HepG2 (cell line): Measurements from ENCODE around the gene MRPL58. TPM values are rescaled to one million over a fixed set of nuclear protein-coding genes. Genes with fewer than 3 reads are reported as not detected.

Source experiments
- CAMTA2 ChIP-seq: sonication (generic); formaldehyde crosslinking; IDR thresholded peaks from 2 replicates; pipeline ENCODE4 v1.4.0; 2020; ENCODE audit warnings: mild to moderate bottlenecking, missing genetic modification reagents, borderline replicate concordance
- CEBPB ChIP-seq: IDR thresholded peaks from 2 replicates; pipeline ENCODE4 v1.6.1; 2011; ENCODE audit warnings: low read depth, low read length, improper control_type of control experiment, borderline replicate concordance
- CENPT ChIP-seq: sonication (generic); formaldehyde crosslinking; IDR thresholded peaks from 2 replicates; pipeline ENCODE4 v1.8.0; 2022; ENCODE audit warnings: low read depth, mild to moderate bottlenecking, moderate library complexity, missing genetic modification reagents
- DMAP1 ChIP-seq: IDR thresholded peaks from 2 replicates; pipeline ENCODE4 v1.6.1; 2016
- FOSL2 ChIP-seq: sonication (generic); formaldehyde crosslinking; IDR thresholded peaks from 2 replicates; pipeline ENCODE4 v1.4.0; 2020; ENCODE audit warnings: missing genetic modification reagents
- FOXJ3 ChIP-seq: sonication (generic); formaldehyde crosslinking; IDR thresholded peaks from 2 replicates; pipeline ENCODE4 v1.4.0; 2020; ENCODE audit warnings: missing genetic modification reagents, mild to moderate bottlenecking, borderline replicate concordance
- KDM4B ChIP-seq: sonication (generic); formaldehyde crosslinking; IDR thresholded peaks from 2 replicates; pipeline ENCODE4 v1.4.0; 2020; ENCODE audit warnings: missing genetic modification reagents
- LCORL ChIP-seq, 2 experiments: fragments of 450-650 bp in 1 of 2; sonication (generic) in 1 of 2; formaldehyde crosslinking in 1 of 2; IDR thresholded peaks; 2 replicates each; pipeline versions ENCODE4 v1.5.0 to v1.6.1; 2017 to 2020; ENCODE audit warnings: antibody characterized with exemption in 1 of 2, missing genetic modification reagents in 1 of 2
- MIER2 ChIP-seq: IDR thresholded peaks from 2 replicates; pipeline ENCODE4 v1.6.1; 2016; ENCODE audit warnings: missing biosample characterization, missing genetic modification reagents
- MTA1 ChIP-seq: sonication (generic); formaldehyde crosslinking; IDR thresholded peaks from 2 replicates; pipeline ENCODE4 v1.4.0; 2020; ENCODE audit warnings: missing genetic modification reagents, mild to moderate bottlenecking, borderline replicate concordance
- MTF2 ChIP-seq: sonication (generic); formaldehyde crosslinking; IDR thresholded peaks from 2 replicates; pipeline ENCODE4 v1.5.0; 2020; ENCODE audit warnings: missing genetic modification reagents, borderline replicate concordance
- NCOA5 ChIP-seq: sonication (generic); formaldehyde crosslinking; IDR thresholded peaks from 2 replicates; pipeline ENCODE4 v1.4.0; 2020; ENCODE audit warnings: missing genetic modification reagents
- NFATC3 ChIP-seq: sonication (generic); formaldehyde crosslinking; IDR thresholded peaks from 2 replicates; pipeline ENCODE4 v1.5.1; 2020; ENCODE audit warnings: mild to moderate bottlenecking, missing genetic modification reagents
- RAD21 ChIP-seq: fragments of 450-650 bp; formaldehyde crosslinking; IDR thresholded peaks from 2 replicates; pipeline ENCODE4 v1.5.0; 2020; ENCODE audit warnings: mild to moderate bottlenecking
- RARG ChIP-seq: sonication (generic); formaldehyde crosslinking; IDR thresholded peaks from 2 replicates; pipeline ENCODE4 v1.4.0; 2020; ENCODE audit warnings: low read depth, mild to moderate bottlenecking, missing genetic modification reagents
- TAF15 ChIP-seq: fragments of 200-400 bp; formaldehyde crosslinking; IDR thresholded peaks from one replicate; pipeline ENCODE4 v1.6.1; 2018; ENCODE audit warnings: mild to moderate bottlenecking, low read depth, low read length; ENCODE audit not compliant: poor library complexity, severe bottlenecking
- ZEB1 ChIP-seq: IDR thresholded peaks from 2 replicates; pipeline ENCODE4 v1.6.1; 2012; ENCODE audit warnings: mild to moderate bottlenecking, low read depth, inconsistent platforms; ENCODE audit not compliant: insufficient replicate concordance
- ZFP41 ChIP-seq: sonication (generic); formaldehyde crosslinking; IDR thresholded peaks from 2 replicates; pipeline ENCODE4 v1.4.0; 2020; ENCODE audit warnings: mild to moderate bottlenecking, missing genetic modification reagents, borderline replicate concordance
- ZKSCAN8 ChIP-seq: IDR thresholded peaks from 2 replicates; pipeline ENCODE4 v1.6.1; 2016; ENCODE audit warnings: borderline replicate concordance, missing genetic modification reagents, missing compliant biosample characterization
- ZNF101 ChIP-seq: sonication (generic); formaldehyde crosslinking; IDR thresholded peaks from 2 replicates; pipeline ENCODE4 v1.4.0; 2020; ENCODE audit warnings: mild to moderate bottlenecking, low read depth, missing genetic modification reagents, borderline replicate concordance
- ZNF333 ChIP-seq: sonication (generic); formaldehyde crosslinking; IDR thresholded peaks from 2 replicates; pipeline ENCODE4 v1.4.0; 2020; ENCODE audit warnings: mild to moderate bottlenecking, missing genetic modification reagents, borderline replicate concordance
- ZNF367 ChIP-seq: sonication (generic); formaldehyde crosslinking; IDR thresholded peaks from 2 replicates; pipeline ENCODE4 v1.4.0; 2020; ENCODE audit warnings: missing genetic modification reagents, borderline replicate concordance
- ZNF430 ChIP-seq: sonication (generic); formaldehyde crosslinking; IDR thresholded peaks from 2 replicates; pipeline ENCODE4 v1.9.0; 2021; ENCODE audit warnings: mild to moderate bottlenecking, missing genetic modification reagents
- ZNF432 ChIP-seq: sonication (generic); formaldehyde crosslinking; IDR thresholded peaks from 2 replicates; pipeline ENCODE4 v1.5.0; 2020; ENCODE audit warnings: missing genetic modification reagents, mild to moderate bottlenecking, borderline replicate concordance
- ZNF484 ChIP-seq: sonication (generic); formaldehyde crosslinking; IDR thresholded peaks from 2 replicates; pipeline ENCODE4 v1.5.1; 2020; ENCODE audit warnings: mild to moderate bottlenecking, low read depth, missing genetic modification reagents, borderline replicate concordance
- ZNF546 ChIP-seq: sonication (generic); formaldehyde crosslinking; conservative IDR thresholded peaks from 2 replicates; pipeline ENCODE4 v1.8.1; 2023; ENCODE audit warnings: mild to moderate bottlenecking, missing genetic modification reagents
- ZNF644 ChIP-seq: IDR thresholded peaks from 2 replicates; pipeline ENCODE4 v1.6.1; 2016; ENCODE audit warnings: low read depth
- ZNF772 ChIP-seq: sonication (generic); formaldehyde crosslinking; IDR thresholded peaks from 2 replicates; pipeline ENCODE4 v1.5.0; 2020; ENCODE audit warnings: mild to moderate bottlenecking, missing genetic modification reagents
- ZSCAN12 ChIP-seq: sonication (generic); formaldehyde crosslinking; IDR thresholded peaks from 2 replicates; pipeline ENCODE4 v1.9.0; 2021; ENCODE audit warnings: mild to moderate bottlenecking, missing genetic modification reagents
- polyA plus RNA-seq, 8 experiments: library from polyadenylated mRNA; depleted of rRNA in 3 of 8; stranded (reverse) in 7 of 8; unstranded in 1 of 8; fragments of >200 nt; fragmentation: Illumina TruSeq in 4 of 8; extraction: Trizol in 4 of 8; gene quantifications; 2 replicates each; pipeline versions ENCODE4 v1.2.1 to v1.2.3, GENCODE V29; 2011 to 2016; ENCODE audit warnings: low read depth in 4 of 8, missing spikeins in 1 of 8, mixed read lengths in 1 of 8; ENCODE audit not compliant: insufficient read depth in 1 of 8
- total RNA-seq, 5 experiments: library from RNA; depleted of rRNA; stranded (reverse); fragments of >200 nt; fragmentation: Illumina TruSeq; extraction: Trizol; gene quantifications; 2 replicates each; pipeline ENCODE4 v1.2.3, GENCODE V29; 2016; ENCODE audit warnings: low read depth in 1 of 5
- TF ChIP-seq, protein P1 (sequence below), 2 experiments: fragments of 450-650 bp in 1 of 2; sonication (generic) in 1 of 2; formaldehyde crosslinking; IDR thresholded peaks; 2 replicates each; pipeline versions ENCODE4 v1.5.0 to v1.8.0; 2020 to 2022; ENCODE audit warnings: mild to moderate bottlenecking in 1 of 2, missing genetic modification reagents in 1 of 2
- TF ChIP-seq, protein P2 (sequence below): sonication (generic); formaldehyde crosslinking; IDR thresholded peaks from 2 replicates; pipeline ENCODE4 v1.4.0; 2020; ENCODE audit warnings: mild to moderate bottlenecking, missing genetic modification reagents

MRPL58 gene
- total and polyA plus RNA-seq, 2 of the 13 experiments (the other 11 are each of a cell fraction or from before 2014, with no cell fraction given): 44.9 to 68.9 TPM

DNA sequence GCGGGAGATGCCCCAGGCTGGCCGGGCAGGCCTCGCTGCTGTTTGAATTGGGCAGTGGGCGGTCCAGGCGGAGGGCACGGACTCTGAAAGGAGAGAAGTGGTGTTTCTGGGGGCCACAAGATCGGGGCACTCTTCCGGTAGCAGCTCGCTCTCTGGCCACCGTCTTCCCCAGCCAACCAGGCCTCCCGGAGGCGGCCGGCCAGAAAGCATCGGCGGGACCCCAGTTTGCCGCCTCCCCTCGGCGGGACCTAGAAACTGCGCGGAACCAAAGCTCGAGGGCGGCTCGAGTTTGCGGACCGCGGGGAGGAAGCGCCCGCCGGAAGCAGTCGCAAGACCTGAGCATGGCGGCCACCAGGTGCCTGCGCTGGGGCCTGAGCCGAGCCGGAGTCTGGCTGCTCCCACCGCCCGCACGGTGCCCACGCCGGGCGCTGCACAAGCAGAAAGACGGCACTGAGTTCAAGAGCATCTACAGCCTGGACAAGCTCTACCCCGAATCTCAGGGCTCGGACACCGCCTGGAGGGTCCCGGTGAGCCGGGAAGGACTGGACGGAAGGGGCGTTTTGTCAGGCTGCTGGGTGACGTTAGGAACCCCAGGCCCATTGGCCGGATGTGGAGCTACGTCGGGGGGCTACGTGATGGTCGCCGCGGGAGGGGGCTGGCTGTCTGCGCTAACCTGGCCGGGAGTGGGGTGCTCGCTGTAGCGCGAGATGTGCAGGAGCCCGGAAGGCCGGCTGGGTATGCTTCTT, at the start of gene MRPL58 (continued):
- 0 out of 2 replicates have a peak, but pooled peaks have one; percentile 17 for TF ChIP-seq CEBPB
- peak; percentile 99 for TF ChIP-seq ZNF430 (CRISPR knock-in tag)
- TF ChIP-seq, protein P1, sequence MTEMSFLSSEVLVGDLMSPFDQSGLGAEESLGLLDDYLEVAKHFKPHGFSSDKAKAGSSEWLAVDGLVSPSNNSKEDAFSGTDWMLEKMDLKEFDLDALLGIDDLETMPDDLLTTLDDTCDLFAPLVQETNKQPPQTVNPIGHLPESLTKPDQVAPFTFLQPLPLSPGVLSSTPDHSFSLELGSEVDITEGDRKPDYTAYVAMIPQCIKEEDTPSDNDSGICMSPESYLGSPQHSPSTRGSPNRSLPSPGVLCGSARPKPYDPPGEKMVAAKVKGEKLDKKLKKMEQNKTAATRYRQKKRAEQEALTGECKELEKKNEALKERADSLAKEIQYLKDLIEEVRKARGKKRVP (CRISPR knock-in tag; IDR thresholded peaks at IDR 0.05): peak in 1 of 2 experiments; percentile 82; a peak in 2 of 4 replicates
- TF ChIP-seq ZFP41 (CRISPR knock-in tag): peak; percentile 98
- peak; percentile 98 for TF ChIP-seq DMAP1
- TF ChIP-seq MTF2 (CRISPR knock-in tag): peak; percentile 85; the same call in 1 of the 2 replicates
- peak; percentile 98 for TF ChIP-seq CENPT
- TF ChIP-seq RAD21 (CRISPR knock-in tag): peak; percentile 80
- no peak for TF ChIP-seq ZNF432 (CRISPR knock-in tag)
- peak; percentile 75 for TF ChIP-seq ZEB1
- no peak for TF ChIP-seq ZNF644 (CRISPR knock-in tag)
- no peak for TF ChIP-seq TAF15
- TF ChIP-seq ZNF101: no peak; the same call in 1 of the 2 replicates
- peak; percentile 96 for TF ChIP-seq MTA1 (CRISPR knock-in tag)
- peak; percentile 91; the same call in 1 of the 2 replicates for TF ChIP-seq CAMTA2
- TF ChIP-seq LCORL (IDR thresholded peaks at IDR 0.05): no peak
- TF ChIP-seq LCORL (CRISPR knock-in tag; IDR thresholded peaks at IDR 0.05): peak; percentile 94
- peak; percentile 97 for TF ChIP-seq KDM4B (CRISPR knock-in tag)
- peak; percentile 65 for TF ChIP-seq FOSL2 (CRISPR knock-in tag)
- peak; percentile 92; the same call in 1 of the 2 replicates for TF ChIP-seq ZNF772 (CRISPR knock-in tag)
- peak; percentile 93 for TF ChIP-seq ZSCAN12
- TF ChIP-seq NCOA5: peak; percentile 48; the same call in 1 of the 2 replicates
- peak; percentile 79; the same call in 1 of the 2 replicates for TF ChIP-seq ZNF546
- TF ChIP-seq ZNF484 (CRISPR knock-in tag): 0 out of 2 replicates have a peak, but pooled peaks have one; percentile 65
- TF ChIP-seq FOXJ3: peak; percentile 78
- peak; percentile 98; the same call in 1 of the 2 replicates for TF ChIP-seq RARG (CRISPR knock-in tag)
- TF ChIP-seq ZKSCAN8 (CRISPR knock-in tag): peak; percentile 97
- TF ChIP-seq ZNF333: peak; percentile 99
- peak; percentile 86 for TF ChIP-seq ZNF367 (CRISPR knock-in tag)
- TF ChIP-seq, protein P2, sequence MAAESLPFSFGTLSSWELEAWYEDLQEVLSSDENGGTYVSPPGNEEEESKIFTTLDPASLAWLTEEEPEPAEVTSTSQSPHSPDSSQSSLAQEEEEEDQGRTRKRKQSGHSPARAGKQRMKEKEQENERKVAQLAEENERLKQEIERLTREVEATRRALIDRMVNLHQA (CRISPR knock-in tag): no peak
- peak; percentile 90 for TF ChIP-seq NFATC3
- TF ChIP-seq MIER2 (CRISPR knock-in tag): peak; percentile 77
